SK-N-MC (cell line): ENCODE results near the gene FGA.

Source experiments
- DNase-seq: peaks from one replicate; pipeline ENCODE4 v3.0.0-alpha.2; 2011; ENCODE audit warnings: low read depth, low spot score
- H3K27ac ChIP-seq: fragments of 200-600 bp; sonication (generic); 2 replicates; pipeline ENCODE4 v1.5.1; 2016; ENCODE audit warnings: mixed run types
- H3K36me3 ChIP-seq: fragments of 200-600 bp; sonication (generic); 2 replicates; pipeline ENCODE4 v1.6.1; 2017; ENCODE audit warnings: antibody characterized with exemption, low read length, mixed read lengths; ENCODE audit not compliant: insufficient read depth
- H3K4me3 ChIP-seq: fragments of 200-600 bp; sonication (generic); 2 replicates; pipeline ENCODE4 v1.5.1; 2016
- H3K9ac ChIP-seq: fragments of 200-600 bp; sonication (generic); 2 replicates; pipeline ENCODE4 v1.8.0; 2017; ENCODE audit warnings: mixed run types, mixed read lengths; ENCODE audit not compliant: insufficient read length
- H3K9me3 ChIP-seq: fragments of 200-600 bp; sonication (generic); 2 replicates; pipeline ENCODE4 v1.6.1; 2017; ENCODE audit warnings: low read depth, mild to moderate bottlenecking, antibody characterized with exemption, low read length, moderate library complexity, mixed read lengths
- EZH2 ChIP-seq: fragments of 200-600 bp; sonication (generic); IDR thresholded peaks from one replicate; pipeline ENCODE4 v1.6.1; 2017; ENCODE audit warnings: antibody characterized with exemption
- FOXP2 ChIP-seq: optimal IDR thresholded peaks from 2 replicates; pipeline ENCODE3; 2011; ENCODE audit warnings: mild to moderate bottlenecking, moderate library complexity; ENCODE audit not compliant: insufficient read depth; ENCODE audit errors: extremely low read length, control extremely low read depth
- POLR2AphosphoS5 ChIP-seq: IDR thresholded peaks from 2 replicates; pipeline ENCODE4 v1.6.1; 2012; ENCODE audit warnings: mild to moderate bottlenecking, low read depth, low read length, borderline replicate concordance

The FGA gene

GRCh38 chr4:154622598-154622997 is 32.1 kb upstream of the FGA start:
- no peak for TF ChIP-seq EZH2
- TF ChIP-seq FOXP2: no peak
- no peak for TF ChIP-seq POLR2AphosphoS5
- DNase-seq: no peak
- Histone ChIP-seq H3K9ac (no peak overlapping the region), H3K27ac (no peak overlapping the region), H3K36me3 (no peaks in the 10 kb centered on the region), H3K9me3 (no peaks in the 10 kb centered on the region), H3K4me3 (no peak overlapping the region)

GRCh38 chr4:154620111-154620510 is 29.6 kb upstream of the FGA start:
- TF ChIP-seq EZH2 (no peak), FOXP2 (no peak), POLR2AphosphoS5 (no peak)

GRCh38 chr4:154618708-154619315 is 28.3 kb upstream of the FGA start:
- no peak for DNase-seq
- no peaks in the 10 kb centered on the region for H3K36me3 ChIP-seq
- H3K9me3 ChIP-seq: no peaks in the 10 kb centered on the region

More at GRCh38 chr4:154620111-154620510, 29.6 kb upstream of the FGA start:
- Histone ChIP-seq H3K9ac (no peak overlapping the region), H3K4me3 (no peak overlapping the region), H3K27ac (no peak overlapping the region), H3K36me3 (no peaks in the 10 kb centered on the region), H3K9me3 (no peaks in the 10 kb centered on the region)
- DNase-seq: no peak

GRCh38 chr4:154617820-154618317 is 27.3 kb upstream of the FGA start:
- no peak for TF ChIP-seq EZH2
- no peak for TF ChIP-seq FOXP2
- no peak for TF ChIP-seq POLR2AphosphoS5
- H3K9ac ChIP-seq: no peak overlapping the region

More at GRCh38 chr4:154618708-154619315, 28.3 kb upstream of the FGA start:
- no peak overlapping the region for H3K4me3 ChIP-seq
- H3K9ac ChIP-seq: no peak overlapping the region
- H3K27ac ChIP-seq: no peak overlapping the region
- no peak for TF ChIP-seq FOXP2
- no peak for TF ChIP-seq POLR2AphosphoS5
- no peak for TF ChIP-seq EZH2

GRCh38 chr4:154616731-154617130 is 26.2 kb upstream of the FGA start:
- H3K9me3 ChIP-seq: no peaks in the 10 kb centered on the region
- DNase-seq: no peak
- no peak overlapping the region for H3K9ac ChIP-seq
- no peak overlapping the region for H3K27ac ChIP-seq
- no peaks in the 10 kb centered on the region for H3K36me3 ChIP-seq
- TF ChIP-seq POLR2AphosphoS5: no peak
- TF ChIP-seq EZH2: no peak
- TF ChIP-seq FOXP2: no peak
- H3K4me3 ChIP-seq: no peak overlapping the region

More at GRCh38 chr4:154617820-154618317, 27.3 kb upstream of the FGA start:
- DNase-seq: no peak
- H3K27ac ChIP-seq: no peak overlapping the region
- no peaks in the 10 kb centered on the region for H3K9me3 ChIP-seq
- no peak overlapping the region for H3K4me3 ChIP-seq
- H3K36me3 ChIP-seq: no peaks in the 10 kb centered on the region

- H3K9me3 ChIP-seq: no peaks in the 10 kb centered on the region
- TF ChIP-seq FOXP2 (no peak), POLR2AphosphoS5 (no peak), EZH2 (no peak)
- DNase-seq: no peak
- H3K4me3 ChIP-seq: no peak overlapping the region
- H3K9ac ChIP-seq: no peak overlapping the region
- no peaks in the 10 kb centered on the region for H3K36me3 ChIP-seq
- no peak overlapping the region for H3K27ac ChIP-seq
These were observed 25.7 kb upstream of the FGA start for GRCh38 chr4:154616287-154616686.

GRCh38 chr4:154615211-154615610 is 24.7 kb upstream of the FGA start:
- no peaks in the 10 kb centered on the region for H3K36me3 ChIP-seq
- no peak for TF ChIP-seq POLR2AphosphoS5
- TF ChIP-seq EZH2: no peak
- TF ChIP-seq FOXP2: no peak
- H3K9ac ChIP-seq: no peak overlapping the region
- H3K4me3 ChIP-seq: no peak overlapping the region
- H3K27ac ChIP-seq: no peak overlapping the region
- no peak for DNase-seq
- no peaks in the 10 kb centered on the region for H3K9me3 ChIP-seq

- Histone ChIP-seq H3K9me3 (no peaks in the 10 kb centered on the region), H3K27ac (no peak overlapping the region), H3K9ac (no peak overlapping the region), H3K4me3 (no peak overlapping the region), H3K36me3 (no peaks in the 10 kb centered on the region)
- TF ChIP-seq EZH2 (no peak), FOXP2 (no peak), POLR2AphosphoS5 (no peak)
- no peak for DNase-seq
These were observed 23.8 kb upstream of the FGA start for GRCh38 chr4:154614306-154614705.

GRCh38 chr4:154612472-154613414 is 22.2 kb upstream of the FGA start, which contains the start of gene FGG:
FGG (minus strand) TSS chr4:154612656; CDS start chr4:154612609, 47 bp downstream.
- DNase-seq: no peak
- no peaks in the 10 kb centered on the region for H3K9me3 ChIP-seq
- no peak within 1 kb of the TSS for H3K9ac ChIP-seq
- H3K27ac ChIP-seq: no peak within 1 kb of the TSS
- no peaks in the 10 kb centered on the region for H3K36me3 ChIP-seq
- no peak for TF ChIP-seq EZH2
- no peak for TF ChIP-seq FOXP2
- no peak for TF ChIP-seq POLR2AphosphoS5
- no peak within 1 kb of the TSS for H3K4me3 ChIP-seq
